NCI-H2227 (cell line): ENCODE data around the gene CSPG4.
"Not testable (repeated sequence)": the region's sequence is repeated elsewhere in the genome, so short reads cannot be mapped to it uniquely, and the experiment has no call there.

Experiments used
- DNase-seq: peaks from one replicate; lab custom pipeline; 2025; ENCODE audit not compliant: unreplicated experiment; lab: John Stamatoyannopoulos, UW

Gene CSPG4

DNA sequence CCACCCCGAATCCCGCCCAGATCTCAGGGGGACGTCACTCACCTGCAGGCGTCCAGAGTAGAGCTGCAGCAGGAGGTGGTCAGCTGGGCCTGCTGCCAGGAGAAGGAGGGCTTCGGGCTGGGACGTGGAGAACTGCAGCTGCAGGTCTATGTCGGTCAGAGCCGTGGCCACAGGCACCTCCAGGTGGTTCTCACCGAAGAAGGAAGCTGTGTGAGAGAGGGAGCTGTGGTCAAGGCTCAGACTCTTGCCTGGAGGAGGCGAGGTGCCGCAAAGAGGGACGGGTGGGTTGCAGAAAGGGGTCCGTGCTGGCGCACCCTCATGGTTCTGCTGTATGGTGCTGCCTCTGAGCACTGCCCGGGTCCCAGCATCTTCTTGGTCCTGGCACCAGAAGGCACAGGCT is 19.6 kb downstream of the CSPG4 start:
- DNase-seq = not testable (repeated sequence)

DNA sequence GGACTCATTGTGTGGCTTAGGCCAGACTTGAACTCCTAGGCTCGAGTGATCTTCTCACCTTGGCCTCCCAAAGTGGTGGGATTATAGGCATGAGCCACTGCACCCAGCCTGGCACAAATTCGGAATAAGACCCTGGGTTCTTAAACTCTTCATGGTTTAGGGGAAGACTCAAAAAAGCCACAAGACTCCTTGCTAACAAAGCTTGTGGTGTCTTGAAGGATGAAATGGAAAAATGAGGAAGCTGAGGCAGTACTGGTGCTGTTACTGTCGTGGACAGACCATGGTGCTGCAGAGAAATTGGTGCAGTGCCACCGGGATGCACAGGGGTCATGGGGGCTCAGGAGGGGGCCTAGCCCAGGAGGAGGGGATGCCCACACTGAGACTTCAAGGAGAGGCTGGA is 20.3 kb downstream of the CSPG4 start:
- DNase-seq = not testable (repeated sequence)

DNA sequence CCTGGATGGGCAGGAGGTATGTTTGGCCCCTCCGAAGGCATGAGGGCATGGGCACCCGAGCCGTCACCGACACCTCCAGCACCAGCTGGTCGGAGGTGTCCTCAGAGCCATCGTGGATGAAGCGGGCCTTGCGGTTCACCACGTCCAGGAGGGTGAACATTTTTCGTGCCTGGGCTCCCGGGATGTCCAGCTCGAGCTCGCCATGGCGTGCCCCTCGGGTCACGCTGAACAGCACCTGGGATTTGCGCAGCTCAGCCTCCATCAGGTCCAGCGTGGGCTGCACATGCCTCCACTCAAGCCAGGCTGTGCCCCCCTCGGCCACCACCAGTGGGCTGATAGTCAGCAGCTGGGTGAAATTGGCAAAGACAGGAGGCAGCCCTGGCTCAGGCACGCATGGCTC is 23.2 kb downstream of the CSPG4 start:
- not testable (repeated sequence) for DNase-seq

DNA sequence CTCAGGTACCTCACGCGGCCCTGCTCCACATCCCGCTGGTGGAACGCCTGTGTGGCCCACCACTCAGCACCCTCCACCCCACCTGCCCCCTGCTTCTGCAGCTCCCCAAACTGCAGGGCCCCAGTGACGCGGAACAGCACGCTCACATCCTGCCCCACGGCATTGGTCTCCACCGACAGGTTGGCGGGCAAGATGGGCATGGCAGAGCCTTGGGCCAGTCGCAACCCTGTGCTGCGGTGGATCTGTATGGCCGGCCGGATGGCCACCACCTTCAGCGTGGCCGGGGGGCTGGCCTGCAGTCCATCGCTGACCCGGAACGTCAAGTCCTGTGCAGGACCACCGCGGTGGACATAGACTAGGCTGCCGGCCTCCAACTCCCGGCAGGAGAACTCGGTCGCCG is 23.8 kb downstream of the CSPG4 start:
- no peak for DNase-seq

DNA sequence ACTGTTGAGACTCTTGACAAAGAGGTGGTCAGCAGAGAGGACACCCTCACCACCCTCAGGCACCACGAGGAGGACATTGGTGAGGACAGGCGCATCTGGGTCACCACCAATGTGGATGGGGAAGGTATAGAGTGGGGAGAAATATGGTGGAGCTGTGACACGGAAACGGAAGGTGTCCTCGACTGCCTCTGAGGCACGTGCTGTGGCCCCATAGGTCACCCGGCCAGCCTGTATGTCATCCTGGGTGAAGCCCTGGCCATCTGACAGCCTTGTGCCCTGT is 24.4 kb downstream of the CSPG4 start:
- DNase-seq = no peak

DNA sequence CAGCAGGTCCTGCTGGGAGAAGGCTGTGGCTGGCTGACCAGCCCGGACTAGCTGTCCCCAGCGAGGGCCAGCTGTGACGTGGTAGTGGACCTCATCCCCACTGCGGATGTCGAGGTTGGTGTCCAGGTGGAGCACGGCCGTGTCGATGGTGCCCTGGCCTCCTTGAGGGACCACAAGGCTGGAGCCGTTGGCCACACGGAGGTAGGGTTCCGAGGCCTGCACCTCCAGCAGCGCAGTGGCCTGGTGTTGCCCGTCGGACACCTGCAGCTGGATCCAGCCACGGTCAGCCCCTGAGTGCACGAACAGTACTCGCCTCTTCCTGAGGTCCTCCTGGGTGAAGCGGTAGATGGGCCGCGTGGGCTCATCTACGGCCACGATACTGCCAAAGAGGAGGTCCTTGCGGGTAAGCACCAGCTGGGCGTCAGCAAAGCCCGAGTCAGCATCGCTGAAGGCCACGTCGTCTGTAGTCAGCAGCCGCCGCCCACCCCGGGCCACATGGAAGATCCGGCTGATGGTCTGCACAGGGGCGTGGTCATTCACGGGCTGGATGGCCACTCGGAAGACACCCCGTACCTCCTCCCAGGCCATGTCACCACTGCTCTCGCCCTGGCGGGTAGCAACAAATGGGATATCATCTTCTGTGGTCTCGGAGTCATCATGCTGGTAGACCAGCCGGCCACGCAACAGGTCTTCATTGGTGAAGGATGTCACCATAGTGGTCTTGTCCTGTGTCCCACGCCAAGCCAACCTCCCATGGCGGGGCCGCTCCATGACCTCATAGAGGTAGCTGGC is 25.0 kb downstream of the CSPG4 start:
- no peak for DNase-seq

DNA sequence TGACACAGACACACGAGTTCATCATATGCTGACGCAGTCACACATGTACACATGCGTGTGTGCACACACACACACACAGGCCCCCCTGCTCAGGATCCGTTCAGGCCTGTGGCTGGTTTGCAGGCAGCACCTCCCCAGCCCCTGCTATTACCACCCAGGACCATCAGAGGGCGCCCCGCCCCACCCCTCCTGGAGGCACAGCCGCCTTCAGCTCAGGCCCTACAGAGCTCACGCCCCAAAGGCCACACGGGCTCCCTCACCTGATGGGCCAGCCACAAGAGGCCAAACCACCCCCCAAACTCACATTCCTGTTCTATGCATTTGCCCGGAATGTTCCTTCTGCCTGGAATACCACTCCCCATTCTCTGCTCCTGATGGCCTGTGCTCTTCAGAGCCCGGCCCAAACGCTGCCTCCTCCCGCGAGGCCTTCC is 26.4 kb downstream of the CSPG4 start:
- peak; percentile 47 for DNase-seq

GRCh38 chr15:75685195-75685594 is 27.5 kb downstream of the CSPG4 start:
- DNase-seq = no peak

DNA sequence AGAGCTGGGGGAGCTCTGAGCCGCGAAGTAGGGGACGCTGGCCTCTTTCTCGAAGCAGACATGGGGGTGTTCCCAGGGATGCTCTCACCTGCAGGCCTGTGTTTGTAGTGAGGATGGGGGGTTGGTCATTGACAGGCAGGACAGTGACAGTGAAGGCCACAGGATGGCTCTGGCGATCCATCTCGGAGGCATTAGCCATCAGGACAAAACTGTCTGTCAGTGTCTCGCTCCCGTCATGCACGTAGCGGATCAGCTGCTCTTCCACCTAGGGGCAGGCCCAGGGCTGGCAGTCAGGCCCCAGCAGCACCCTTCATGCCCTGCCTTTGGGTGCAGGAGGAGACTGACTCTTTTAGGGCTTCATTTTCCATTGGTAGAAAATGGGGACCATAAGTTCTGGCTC is 28.0 kb downstream of the CSPG4 start:
- DNase-seq = no peak

DNA sequence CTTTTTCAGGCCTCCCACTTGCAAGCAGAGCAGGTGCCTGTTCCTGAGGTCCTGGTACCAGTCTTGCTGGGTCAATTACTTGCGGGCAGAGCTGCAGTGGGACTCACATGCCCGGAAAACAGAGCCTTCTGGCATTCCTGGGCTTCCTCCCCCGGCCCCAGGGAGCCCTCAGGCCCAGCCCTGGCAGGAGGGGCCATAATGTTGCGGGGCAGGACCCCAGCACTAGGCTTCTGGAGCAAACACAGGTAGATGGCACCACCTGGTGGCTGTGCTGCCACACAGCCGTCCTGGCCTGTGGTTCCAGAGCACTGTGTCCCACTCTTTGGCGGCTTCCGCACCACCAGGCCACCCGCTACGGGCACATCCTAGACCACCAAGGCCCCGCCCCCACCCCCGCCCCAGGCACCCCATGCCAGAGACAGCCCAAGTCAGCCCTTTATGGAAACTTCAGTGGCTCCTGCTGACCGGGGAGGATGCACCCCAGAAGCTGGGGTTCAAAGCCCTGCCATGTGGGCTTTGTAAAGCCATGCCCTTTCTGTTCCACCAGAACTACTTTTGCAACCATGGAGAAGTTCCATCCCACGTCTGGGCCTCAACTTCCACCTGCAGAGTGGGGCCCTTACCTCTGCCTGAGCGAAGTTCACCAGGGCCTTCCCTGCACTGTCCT is 28.9 kb downstream of the CSPG4 start:
- peak; percentile 73 for DNase-seq

DNA sequence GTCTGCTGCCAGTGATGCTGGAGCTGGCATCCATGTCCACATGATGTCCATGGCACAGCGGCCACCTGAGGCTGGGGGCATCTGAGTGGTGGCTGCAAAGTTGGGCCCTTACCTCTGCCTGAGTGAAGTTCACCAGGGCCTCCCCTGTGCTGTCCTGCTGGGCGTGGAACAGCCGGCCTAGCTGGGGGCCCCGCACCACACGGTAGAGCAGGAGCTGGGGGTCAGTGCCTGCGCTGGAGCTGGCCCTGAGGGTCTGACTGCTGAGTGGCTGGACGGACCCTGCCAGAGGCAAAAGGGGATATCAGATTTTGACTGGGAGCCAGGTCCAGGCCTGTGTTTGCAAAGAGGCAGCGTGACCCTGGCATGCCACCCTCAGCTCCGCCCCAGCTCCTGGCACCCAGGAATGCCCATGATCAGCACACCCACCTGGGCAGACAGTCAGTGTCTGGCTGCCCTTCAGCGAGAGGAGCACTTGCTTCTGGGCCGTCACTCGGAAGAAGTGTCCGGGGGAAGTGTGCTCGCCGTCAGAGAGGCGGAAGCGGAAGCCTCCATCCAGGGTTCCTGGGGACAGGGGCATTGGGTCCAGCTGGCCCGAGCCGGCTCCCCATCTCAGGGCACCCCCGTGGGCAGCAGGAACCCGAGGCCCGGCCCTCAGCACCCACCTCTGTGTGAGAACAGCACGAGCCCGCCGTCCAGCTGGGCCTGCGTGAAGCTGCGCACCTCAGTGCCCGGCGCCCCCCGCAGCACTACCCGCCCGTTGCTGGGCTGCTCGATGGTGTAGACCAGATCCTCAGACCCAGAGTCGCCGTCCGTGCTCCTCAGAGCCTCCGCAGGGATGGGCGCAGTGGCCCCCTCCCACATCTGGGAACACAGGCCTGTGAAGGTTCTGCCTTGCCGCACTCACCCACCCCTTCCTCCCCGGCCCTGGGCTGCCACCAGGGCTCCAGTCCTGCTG is 30.2 kb downstream of the CSPG4 start:
- DNase-seq = no peak

- no peak for DNase-seq
These were observed 32.5 kb downstream of the CSPG4 start for GRCh38 chr15:75680007-75680789.

DNA sequence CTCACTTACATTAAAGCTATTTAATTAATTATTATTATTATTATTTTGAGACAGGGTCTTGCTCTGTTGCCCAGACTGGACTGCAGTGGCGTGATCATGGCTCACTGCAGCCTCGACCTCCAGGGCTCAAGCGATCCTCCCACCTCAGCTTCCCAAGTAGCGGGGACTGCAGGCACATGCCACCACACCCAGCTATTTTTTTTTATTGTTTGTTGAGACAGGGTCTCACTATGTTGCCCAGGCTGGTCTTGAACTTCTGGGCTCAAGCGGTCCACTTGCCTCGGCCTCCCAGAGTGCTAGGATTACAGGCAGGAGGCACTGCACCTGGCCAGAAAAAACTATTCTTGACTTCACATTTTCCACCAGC is 34.3 kb downstream of the CSPG4 start:
- DNase-seq = not testable (repeated sequence)

- no peak for DNase-seq
These were observed 35.0 kb downstream of the CSPG4 start for GRCh38 chr15:75677465-75678323.

GRCh38 chr15:75676688-75677464 is 35.8 kb downstream of the CSPG4 start:
- DNase-seq = no peak

DNA sequence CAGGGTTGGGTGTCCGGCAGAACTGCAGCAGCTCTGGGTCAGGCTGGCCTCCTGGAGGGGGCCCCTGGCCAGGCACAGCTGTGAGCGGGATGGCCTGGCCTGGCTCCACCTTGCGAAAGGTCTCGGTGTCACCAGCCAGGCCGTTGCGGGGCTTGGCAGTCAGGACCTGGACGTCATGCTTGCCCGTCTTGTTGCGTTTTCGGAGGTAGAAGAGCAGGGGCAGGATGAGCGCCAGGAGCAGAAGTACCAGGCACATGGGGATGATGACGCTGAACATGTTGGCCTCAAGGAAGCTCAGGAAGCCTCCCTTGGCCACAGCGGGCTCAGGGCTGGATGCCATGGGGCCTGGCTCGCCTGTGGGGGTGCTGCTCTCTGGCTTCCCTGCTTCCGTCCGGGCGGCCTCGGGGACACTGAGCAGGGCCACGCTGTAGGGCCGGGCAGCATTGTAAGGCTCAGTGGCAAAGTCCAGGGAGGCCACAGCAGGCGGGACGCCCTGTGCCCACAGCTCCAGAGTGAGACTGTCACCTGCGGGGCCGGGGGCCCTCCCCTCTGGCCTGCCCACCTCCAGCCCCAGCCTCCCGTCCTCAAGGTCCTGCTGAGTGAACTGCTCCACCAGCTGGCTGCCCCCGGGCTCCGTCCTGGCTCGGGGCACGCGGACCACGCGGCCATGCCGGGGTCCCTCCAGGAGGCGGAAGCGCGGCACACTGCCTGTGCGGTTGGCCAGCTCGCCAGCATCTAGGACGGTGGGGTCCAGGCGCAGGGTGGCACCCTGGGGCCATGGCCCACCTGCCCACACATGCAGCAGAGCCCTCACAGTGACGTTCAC is 36.9 kb downstream of the CSPG4 start:
- no peak for DNase-seq

GRCh38 chr15:75674366-75674765 is 38.3 kb downstream of the CSPG4 start:
- DNase-seq = no peak

DNA sequence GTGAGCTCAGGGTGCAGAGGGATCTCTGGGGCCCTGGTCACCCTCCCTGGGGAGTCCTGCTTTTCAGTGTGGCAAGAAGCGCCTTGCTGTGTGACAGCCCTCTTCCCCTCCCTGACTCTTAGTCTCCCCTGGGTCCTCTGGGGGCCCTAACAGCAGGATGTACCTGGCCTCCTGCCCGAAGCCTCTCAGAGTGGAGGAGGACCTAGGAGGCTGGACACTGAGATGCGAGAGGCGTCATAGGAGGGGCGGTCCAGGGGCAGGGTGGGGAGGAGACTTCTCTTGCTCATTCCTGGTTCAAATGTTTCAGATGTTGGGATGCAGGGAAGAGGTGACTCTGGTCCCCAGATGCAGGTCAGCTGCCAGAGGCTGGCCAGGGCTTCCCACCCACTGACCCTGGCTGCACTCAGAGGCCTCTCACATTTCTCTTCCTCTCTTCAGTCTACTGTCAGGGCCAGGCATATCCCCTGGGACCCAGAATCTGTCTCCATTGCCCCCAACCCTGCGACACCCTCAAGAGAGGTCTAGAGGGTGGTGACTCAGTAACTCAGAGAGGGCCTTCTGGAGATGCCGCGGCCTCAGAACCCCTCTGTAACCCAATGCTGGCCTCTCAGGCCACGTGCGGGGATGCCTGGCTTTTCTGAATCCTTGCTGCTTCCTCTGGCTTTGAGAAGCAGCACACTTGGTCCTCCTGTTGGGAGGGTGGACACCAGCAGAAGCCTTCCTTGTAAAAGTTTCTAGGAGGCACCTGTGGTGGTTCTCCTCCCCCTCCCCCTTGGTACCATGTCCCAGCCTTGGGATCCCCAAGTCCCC is 39.0 kb downstream of the CSPG4 start:
- no peak for DNase-seq
